ENCODE measurements around the gene ZGRF1.
"Not testable (repeated sequence)": the region's sequence is repeated elsewhere in the genome, so short reads cannot be mapped to it uniquely, and the experiment has no call there.

DNA sequence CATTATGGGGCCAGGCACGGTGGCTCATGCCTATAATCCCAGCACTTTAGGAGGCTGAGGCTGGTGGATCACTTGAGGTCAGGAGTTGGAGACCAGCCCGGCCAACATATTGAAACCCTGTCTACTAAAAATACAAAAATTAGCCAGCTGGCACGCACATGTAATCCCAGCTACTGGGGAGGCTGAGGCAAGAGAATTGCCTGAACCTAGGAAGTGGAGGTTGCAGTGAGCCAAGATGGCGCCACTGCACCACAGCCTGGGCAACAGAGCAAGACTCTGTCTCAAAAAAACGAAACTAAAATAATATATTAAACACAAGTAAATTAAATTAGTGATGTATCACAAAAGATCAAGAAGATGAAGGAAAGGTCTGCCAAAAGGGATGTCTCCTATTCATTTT is 19.4 kb upstream of the ZGRF1 start:
- not testable (repeated sequence) for TF ChIP-seq POLR2A, POLR2AphosphoS5 (IDR thresholded peaks at IDR 0.05)
- TF ChIP-seq, protein P1, sequence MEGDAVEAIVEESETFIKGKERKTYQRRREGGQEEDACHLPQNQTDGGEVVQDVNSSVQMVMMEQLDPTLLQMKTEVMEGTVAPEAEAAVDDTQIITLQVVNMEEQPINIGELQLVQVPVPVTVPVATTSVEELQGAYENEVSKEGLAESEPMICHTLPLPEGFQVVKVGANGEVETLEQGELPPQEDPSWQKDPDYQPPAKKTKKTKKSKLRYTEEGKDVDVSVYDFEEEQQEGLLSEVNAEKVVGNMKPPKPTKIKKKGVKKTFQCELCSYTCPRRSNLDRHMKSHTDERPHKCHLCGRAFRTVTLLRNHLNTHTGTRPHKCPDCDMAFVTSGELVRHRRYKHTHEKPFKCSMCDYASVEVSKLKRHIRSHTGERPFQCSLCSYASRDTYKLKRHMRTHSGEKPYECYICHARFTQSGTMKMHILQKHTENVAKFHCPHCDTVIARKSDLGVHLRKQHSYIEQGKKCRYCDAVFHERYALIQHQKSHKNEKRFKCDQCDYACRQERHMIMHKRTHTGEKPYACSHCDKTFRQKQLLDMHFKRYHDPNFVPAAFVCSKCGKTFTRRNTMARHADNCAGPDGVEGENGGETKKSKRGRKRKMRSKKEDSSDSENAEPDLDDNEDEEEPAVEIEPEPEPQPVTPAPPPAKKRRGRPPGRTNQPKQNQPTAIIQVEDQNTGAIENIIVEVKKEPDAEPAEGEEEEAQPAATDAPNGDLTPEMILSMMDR (IDR thresholded peaks at IDR 0.05), result not testable (repeated sequence)
